AG04450 (cell line): Measurements from ENCODE around the gene RAB11FIP3. TPM values are rescaled to one million over a fixed set of nuclear protein-coding genes. Genes with fewer than 3 reads are reported as not detected.

Experiments
- CTCF ChIA-PET: fragments of 300-600, 350-600 bp; formaldehyde crosslinking; extraction: SDS; loops from one replicate; lab custom pipeline; 2022; ENCODE audit warnings: antibody characterized with exemption, inconsistent platforms; lab: Charles Lee
- POLR2A ChIA-PET: fragments of 350-600 bp; formaldehyde crosslinking; extraction: SDS; loops from one replicate; lab custom pipeline; 2021; ENCODE audit warnings: antibody characterized with exemption, inconsistent platforms; lab: Yijun Ruan, JAX
- DNase-seq: peaks from one replicate; pipeline ENCODE4 v3.0.0-alpha.2; 2011; ENCODE audit warnings: low read depth, low spot score
- H3K27ac ChIP-seq: one replicate; pipeline ENCODE4 v1.5.1; 2012; ENCODE audit warnings: low read depth, low read length, control low read depth
- H3K27me3 ChIP-seq: one replicate; pipeline ENCODE4 v1.6.0; 2012; ENCODE audit warnings: low read length; ENCODE audit not compliant: control insufficient read depth, insufficient read depth
- H3K4me3 ChIP-seq: 2 replicates; pipeline ENCODE4 v1.5.1; 2011; ENCODE audit warnings: mild to moderate bottlenecking, low read depth, low read length, control low read depth
- H3K9me3 ChIP-seq: 2 replicates; pipeline ENCODE4 v1.5.1; 2012; ENCODE audit warnings: low read length; ENCODE audit not compliant: control insufficient read depth, insufficient read depth
- CTCF ChIP-seq: IDR thresholded peaks from 2 replicates; pipeline ENCODE4 v1.5.1; 2011; ENCODE audit warnings: low read depth, low read length, control low read depth, inconsistent platforms
- polyA plus RNA-seq: library from polyadenylated mRNA; depleted of rRNA; stranded (reverse); fragments of >200 nt; gene quantifications from 2 replicates; pipeline ENCODE4 v1.2.3, GENCODE V29; 2011

Gene RAB11FIP3
- polyA plus RNA-seq, 1 experiment, result 6.9 TPM

- POLR2A ChIA-PET, result interaction anchor here (1.0 to 1.4 kb wide), 2 partner anchors 10 to 15 kb away, joined by 3 to 5 read pairs; no protein-coding TSS in a partner anchor
- CTCF ChIA-PET, result interaction anchor here (0.7 kb wide), 1 partner anchor 1151 kb away, joined by 3 read pairs; no protein-coding TSS in a partner anchor
Observed at GRCh38 chr16:555528-556473, 130.4 kb downstream of the RAB11FIP3 start.

GRCh38 chr16:556474-557173 is 131.2 kb downstream of the RAB11FIP3 start:
- Histone ChIP-seq H3K4me3 (no peak overlapping the region), H3K27ac (no peak overlapping the region), H3K27me3 (peaks cover 24% of the 10 kb centered on the region), H3K9me3 (peaks cover 3% of the 10 kb centered on the region; the same call in 1 of the 2 replicates)
- ChIA-PET POLR2A (no interaction called here), CTCF (interaction anchor here (0.7 kb wide), 1 partner anchor 1151 kb away, joined by 3 read pairs; no protein-coding TSS in a partner anchor)
- DNase-seq, result no peak
- no peak for TF ChIP-seq CTCF

More at GRCh38 chr16:555528-556473, 130.4 kb downstream of the RAB11FIP3 start:
- peak overlapping the region; percentile 68 for H3K27ac ChIP-seq
- peaks cover 9% of the 10 kb centered on the region; the same call in 1 of the 2 replicates for H3K9me3 ChIP-seq
- no peak for DNase-seq
- no peak for TF ChIP-seq CTCF
- H3K27me3 ChIP-seq, result peaks cover 16% of the 10 kb centered on the region
- no peak overlapping the region for H3K4me3 ChIP-seq

GRCh38 chr16:557463-558297 is 132.2 kb downstream of the RAB11FIP3 start:
- POLR2A ChIA-PET, result interaction anchor here (0.5 kb wide), 2 partner anchors 136 to 1147 kb away, joined by 3 read pairs; no protein-coding TSS in a partner anchor
- CTCF ChIA-PET, result no interaction called here

More at GRCh38 chr16:557463-558297, 132.2 kb downstream of the RAB11FIP3 start:
- DNase-seq, result no peak
- peaks cover 31% of the 10 kb centered on the region for H3K27me3 ChIP-seq
- no peak overlapping the region for H3K27ac ChIP-seq
- no peak for TF ChIP-seq CTCF
- peaks cover 3% of the 10 kb centered on the region; the same call in 1 of the 2 replicates for H3K9me3 ChIP-seq
- H3K4me3 ChIP-seq, result no peak overlapping the region
